Measurements from ENCODE around the gene SYTL3.

DNA sequence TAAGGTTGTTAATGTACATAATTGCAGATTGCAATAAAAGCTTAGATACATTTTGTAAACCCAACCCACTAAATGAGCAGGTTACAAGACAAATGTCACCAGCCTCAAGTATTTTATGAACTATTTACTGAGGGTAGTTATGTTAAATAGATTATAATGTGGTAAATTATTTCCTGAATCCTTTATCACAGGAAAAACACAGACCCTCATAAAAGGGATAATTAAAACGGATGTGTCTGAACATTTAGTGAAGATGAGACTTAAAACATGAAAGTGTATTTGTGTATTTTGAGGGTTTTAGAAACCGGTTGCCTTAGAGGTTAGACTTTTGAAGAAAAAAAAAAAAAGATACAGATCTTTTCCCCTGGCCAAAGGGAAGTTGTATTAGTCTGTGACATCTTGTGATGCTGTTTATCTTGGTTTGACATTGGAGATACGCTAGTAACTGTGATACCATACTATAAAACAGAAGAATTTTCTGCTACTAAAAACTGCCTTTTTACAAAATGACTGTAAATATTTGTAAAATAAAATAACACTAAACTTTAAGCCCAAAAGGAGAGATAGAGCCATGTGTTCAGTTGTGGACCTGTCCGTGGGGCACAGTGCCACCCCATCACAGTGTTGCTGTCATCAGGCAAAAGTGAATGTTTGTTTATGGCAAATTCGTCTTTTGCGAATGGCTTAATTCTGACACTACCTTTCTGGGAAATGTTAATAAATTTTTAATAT, 15.0 kb upstream of the SYTL3 start:
- TF ChIP-seq POLR2A (IDR thresholded peaks at IDR 0.05; ENCODE audit: low read depth, low read length) = no peak
- no peak for TF ChIP-seq POLR2AphosphoS5 (IDR thresholded peaks at IDR 0.05; ENCODE audit: low read depth, low read length)

All from GM12892 (cell line).